Measurements from ENCODE around the gene DGKQ. TPM values are rescaled to one million over a fixed set of nuclear protein-coding genes. Genes with fewer than 3 reads are reported as not detected.

DGKQ gene
- total RNA-seq, 1 experiment from 2014 or later, result 12.4 TPM

GRCh38 chr4:972651-973424, 531 bp downstream of the DGKQ start:
- Histone ChIP-seq H4K5ac (ENCODE audit: insufficient read length, low read depth, low read length) (no peak overlapping the region), H2AFZ (ENCODE audit: low read length) (no peak overlapping the region), H4K8ac (replicated peaks; ENCODE audit: insufficient read length, low read depth, low read length) (no peak overlapping the region), H3K79me2 (ENCODE audit: insufficient read depth, low read length) (no peaks in the 10 kb centered on the region), H3K4me1 (ENCODE audit: insufficient read depth, low read length) (no peaks in the 10 kb centered on the region), H4K91ac (ENCODE audit: insufficient read length, low read depth, low read length) (no peak overlapping the region), H3K56ac (ENCODE audit: insufficient read length, low read depth, low read length) (no peak overlapping the region), H3K79me1 (ENCODE audit: insufficient read depth, low read depth, low read length, poor library complexity, severe bottlenecking) (no peaks in the 10 kb centered on the region), H2AK5ac (ENCODE audit: insufficient read length, low read length) (no peak overlapping the region), H3K18ac (ENCODE audit: insufficient read length, low read depth, low read length) (no peak overlapping the region), H3K9ac (ENCODE audit: extremely low read depth, insufficient read length, low read length) (no peak overlapping the region), H3K14ac (ENCODE audit: insufficient read depth, low read length) (no peak overlapping the region; the same call in 1 of the 2 replicates), H2BK5ac (ENCODE audit: insufficient read length, low read length) (no peak overlapping the region), H2BK20ac (ENCODE audit: low read depth, low read length, poor library complexity, severe bottlenecking) (no peak overlapping the region), H3K23ac (ENCODE audit: insufficient read length, low read depth, low read length) (no peak overlapping the region), H3K9me3 (ENCODE audit: control insufficient read depth, low read depth, low read length) (no peaks in the 10 kb centered on the region), H2BK120ac (ENCODE audit: low read depth, low read length, poor library complexity, severe bottlenecking) (no peak overlapping the region), H4K20me1 (ENCODE audit: control insufficient read depth, insufficient read depth, insufficient read length) (no peaks in the 10 kb centered on the region), H3K23me2 (ENCODE audit: insufficient read length, low read depth, low read length, poor library complexity, severe bottlenecking) (peaks cover 5% of the 10 kb centered on the region), H2BK15ac (ENCODE audit: low read depth, low read length) (no peak overlapping the region), H3K4me2 (ENCODE audit: insufficient read depth, insufficient read length, low read length) (peak overlapping the region; percentile 56), H3K27ac (ENCODE audit: insufficient read length, low read depth, low read length) (no peak overlapping the region), H3K4ac (ENCODE audit: low read depth, low read length) (no peak overlapping the region), H3K27me3 (ENCODE audit: insufficient read depth, low read length) (peaks cover 3% of the 10 kb centered on the region; the same call in 1 of the 2 replicates), H3T11ph (ENCODE audit: low read length) (no peak overlapping the region), H2BK12ac (ENCODE audit: insufficient read length, low read depth, low read length) (no peak overlapping the region)
- peaks cover 0 to 2% of the 10 kb centered on the region in 2 experiments; a peak in 1 of 4 replicates for H3K4me1 Mint-ChIP-seq
- no CpG with 5 or more reads among the region's 65 CpGs for WGBS (ENCODE audit: extremely low coverage, insufficient read length, low lambda C conversion rate)
- TF ChIP-seq CTCF (conservative IDR thresholded peaks at IDR 0.05), result no peak
- no peak overlapping the region for H3K27ac Mint-ChIP-seq
- peaks cover 5 to 8% of the 10 kb centered on the region in 2 experiments; a peak in 3 of 5 replicates for H3K9me3 Mint-ChIP-seq
- H3K27me3 Mint-ChIP-seq (ENCODE audit: low read depth), result peaks cover 29% of the 10 kb centered on the region
- DNase-seq, result no peak
- H3K36me3 Mint-ChIP-seq (ENCODE audit: insufficient read depth in 1 of 3, low read depth in 3 of 3), result no peaks in the 10 kb centered on the region
- H3K4me3 Mint-ChIP-seq, result peak overlapping the region; percentile 48 to 63; a peak in 4 of 5 replicates

Data from H9 (cell line).